Endothelial cell of umbilical vein (primary cell): ENCODE measurements around the gene TNKS1BP1. TPM values are rescaled to one million over a fixed set of nuclear protein-coding genes. Genes with fewer than 3 reads are reported as not detected.

Experiments used
- BruUV-seq: library from RNA; stranded (reverse); fragments of 400-500 nt; replicated peaks from 2 replicates; lab custom pipeline; 2021; lab: Mats Ljungman, UMichigan
- CTCF ChIA-PET: fragments of 300-600, 350-600 bp; sonication (Branson Sonifier 250); formaldehyde crosslinking; loops from one replicate; lab custom pipeline; 2021; ENCODE audit warnings: antibody characterized with exemption, inconsistent platforms; lab: Charles Lee
- POLR2A ChIA-PET: fragments of 300-600, 350-600 bp; sonication (Branson Sonifier 250); formaldehyde crosslinking; loops from one replicate; lab custom pipeline; 2021; ENCODE audit warnings: antibody characterized with exemption, inconsistent platforms; lab: Charles Lee
- DNase-seq: peaks from one replicate; pipeline ENCODE4 v3.0.0-alpha.2; 2011; ENCODE audit warnings: low read depth, low spot score
- FAIRE-seq: peaks from 2 replicates; lab custom pipeline; 2011; peaks lifted over from hg19 to GRCh38; lab: Jason Lieb, UNC
- H2AFZ ChIP-seq: 2 replicates; pipeline ENCODE4 v1.6.0; 2012; ENCODE audit warnings: low read depth, low read length, control low read depth, inconsistent platforms
- H3K27ac ChIP-seq: 2 replicates; pipeline ENCODE4 v1.5.1; 2011; ENCODE audit warnings: low read depth, mild to moderate bottlenecking, control low read depth, low read length, moderate library complexity; ENCODE audit not compliant: insufficient read depth
- H3K27me3 ChIP-seq, 2 experiments: 2 replicates each; pipeline versions ENCODE4 v1.6.0 to v1.6.1; 2011; ENCODE audit warnings: low read length in 2 of 2, mixed read lengths in 1 of 2; ENCODE audit not compliant: control insufficient read depth in 2 of 2, insufficient read depth in 2 of 2
- H3K36me3 ChIP-seq, 2 experiments: 2 replicates in 1 of 2; 3 replicates in 1 of 2; pipeline ENCODE4 v1.5.1; 2011; ENCODE audit warnings: low read length in 2 of 2, mild to moderate bottlenecking in 1 of 2, moderate library complexity in 1 of 2; ENCODE audit not compliant: control insufficient read depth in 2 of 2, insufficient read depth in 2 of 2; ENCODE audit errors: extremely low read depth in 1 of 2
- H3K4me1 ChIP-seq: 3 replicates; pipeline ENCODE4 v1.5.1; 2011; ENCODE audit warnings: mild to moderate bottlenecking, low read length; ENCODE audit not compliant: control insufficient read depth, insufficient read depth; ENCODE audit errors: extremely low read depth
- H3K4me2 ChIP-seq: 2 replicates; pipeline ENCODE4 v1.6.1; 2011; ENCODE audit warnings: low read length, control low read depth, mixed read lengths; ENCODE audit not compliant: insufficient read depth
- H3K4me3 ChIP-seq, 3 experiments: fragments of 200-600 bp in 1 of 3; sonication (generic), shearing (Covaris generic) in 1 of 3; replicated peaks in 1 of 3; 2 replicates each; pipeline ENCODE4 v1.5.1; 2011 to 2016; ENCODE audit warnings: control low read depth in 3 of 3, low read length in 3 of 3, mild to moderate bottlenecking in 2 of 3, inconsistent platforms in 1 of 3, low read depth in 1 of 3, moderate library complexity in 1 of 3; ENCODE audit not compliant: insufficient read depth in 1 of 3
- H3K79me2 ChIP-seq: 2 replicates; pipeline ENCODE4 v1.6.0; 2012; ENCODE audit warnings: low read length, inconsistent platforms; ENCODE audit not compliant: control insufficient read depth, insufficient read depth
- H3K9ac ChIP-seq: replicated peaks from 2 replicates; pipeline ENCODE3; 2011; ENCODE audit warnings: low read length, control low read depth; ENCODE audit not compliant: insufficient read depth; ENCODE audit errors: extremely low read depth
- H3K9me1 ChIP-seq: replicated peaks from 3 replicates; pipeline ENCODE4 v1.6.0; 2011; ENCODE audit warnings: mild to moderate bottlenecking, low read length; ENCODE audit not compliant: control insufficient read depth, insufficient read depth; ENCODE audit errors: extremely low read depth
- H3K9me3 ChIP-seq: replicated peaks from 2 replicates; pipeline ENCODE4 v1.5.1; 2012; ENCODE audit warnings: low read length, inconsistent platforms; ENCODE audit not compliant: control insufficient read depth, insufficient read depth
- H4K20me1 ChIP-seq: replicated peaks from 2 replicates; pipeline ENCODE3; 2011; ENCODE audit warnings: mild to moderate bottlenecking, low read length; ENCODE audit not compliant: control insufficient read depth, insufficient read depth; ENCODE audit errors: extremely low read depth
- EZH2 ChIP-seq: IDR thresholded peaks from 2 replicates; pipeline ENCODE4 v1.6.1; 2012; ENCODE audit warnings: borderline replicate concordance, low read depth, mild to moderate bottlenecking, moderate library complexity, low read length, inconsistent platforms; ENCODE audit not compliant: severe bottlenecking
- FOS ChIP-seq: IDR thresholded peaks from 2 replicates; pipeline ENCODE4 v1.6.1; 2011; ENCODE audit warnings: mild to moderate bottlenecking, low read length, moderate library complexity, borderline replicate concordance; ENCODE audit not compliant: insufficient read depth
- GATA2 ChIP-seq: IDR thresholded peaks from 2 replicates; pipeline ENCODE4 v1.7.0; 2011; ENCODE audit warnings: low read depth, mild to moderate bottlenecking, moderate library complexity, mixed read lengths, low read length; ENCODE audit not compliant: insufficient read length, insufficient read depth
- JUN ChIP-seq: IDR thresholded peaks from 2 replicates; pipeline ENCODE4 v1.6.1; 2011; ENCODE audit warnings: borderline replicate concordance, low read depth; ENCODE audit not compliant: insufficient read length, insufficient read depth
- MYC ChIP-seq: IDR thresholded peaks from one replicate; pipeline ENCODE4 v1.6.1; 2011; ENCODE audit warnings: mild to moderate bottlenecking, low read depth, low read length
- POLR2A ChIP-seq: IDR thresholded peaks from 2 replicates; pipeline ENCODE4 v1.6.1; 2012; ENCODE audit warnings: low read depth, mild to moderate bottlenecking, control low read depth, low read length
- POLR2AphosphoS5 ChIP-seq: IDR thresholded peaks from 2 replicates; pipeline ENCODE4 v1.6.1; 2012; ENCODE audit warnings: low read depth, mild to moderate bottlenecking, control low read depth, low read length, moderate library complexity; ENCODE audit not compliant: insufficient read depth
- dilution Hi-C: fragments of 300-500 bp; cut with MboI; formaldehyde crosslinking; loops from one replicate; pipeline ENCODE4 v1.15.0; 2019; ENCODE audit warnings: low sequenced_read_pairs; ENCODE audit not compliant: extremely low pct_ligation_motif_present
- intact Hi-C: fragments of 100-400 bp; cut with micrococcal nuclease; formaldehyde crosslinking; loops from one replicate; pipeline ENCODE4 v1.10.0; 2022
- polyA plus RNA-seq, 4 experiments: library from polyadenylated mRNA; depleted of rRNA in 3 of 4; stranded (reverse) in 3 of 4; unstranded in 1 of 4; fragments of >200 nt; gene quantifications; 2 replicates each; pipeline versions ENCODE4 v1.2.1 to v1.2.3, GENCODE V29; 2011 to 2012; ENCODE audit warnings: missing spikeins in 1 of 4
- total RNA-seq: library from RNA; stranded (reverse); gene quantifications from 2 replicates; pipeline ENCODE4 v1.2.3, GENCODE V29; 2021
- TF ChIP-seq, protein P1 (sequence below): IDR thresholded peaks from 2 replicates; pipeline ENCODE4 v1.6.1; 2011; ENCODE audit not compliant: insufficient read depth, insufficient read length
- TF ChIP-seq, protein P2 (sequence below), 2 donors: IDR thresholded peaks; 1 replicate in 1 of 2; 2 replicates in 1 of 2; pipeline ENCODE4 v1.5.1; 2011; ENCODE audit warnings: low read length in 2 of 2, mild to moderate bottlenecking in 2 of 2, moderate library complexity in 2 of 2, control low read depth in 1 of 2, inconsistent platforms in 1 of 2, low read depth in 1 of 2; ENCODE audit not compliant: insufficient read depth in 1 of 2; ENCODE audit errors: extremely low read depth in 1 of 2

TNKS1BP1 gene
- total and polyA plus RNA-seq, 2 donors (not counting 3 experiments of a cell fraction or from before 2014, with no cell fraction given): 54.6 to 111 TPM

DNA sequence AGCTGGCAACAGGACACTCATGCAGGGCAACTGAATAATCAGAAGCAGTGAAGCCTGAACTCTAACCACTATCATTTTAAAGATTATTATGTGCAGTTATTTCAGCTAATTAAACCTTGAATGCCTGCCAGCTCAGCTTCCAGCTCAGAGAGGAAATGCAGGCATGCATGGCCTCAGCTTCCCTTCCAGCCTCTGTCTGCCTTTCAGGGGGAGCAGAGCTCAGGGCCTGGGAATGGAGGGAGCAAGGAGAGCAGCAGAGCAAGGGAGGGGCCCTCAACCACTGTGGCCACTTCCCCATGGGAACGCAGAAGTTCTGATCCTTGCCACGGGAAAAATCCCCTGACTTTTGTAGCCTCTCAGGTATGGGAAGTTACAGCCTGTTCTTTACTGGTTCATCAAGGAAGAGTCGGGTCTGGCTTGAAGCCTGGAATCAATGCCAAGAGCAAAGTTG lies 55.2 kb downstream of the TNKS1BP1 start:
- no TSS peak for BruUV-seq
- DNase-seq (peak; percentile 74), FAIRE-seq (no peak)
- dilution Hi-C loops: no loop called here
- H2AFZ ChIP-seq: peak overlapping the region; percentile 84
- CTCF ChIA-PET: interaction anchor here (1.0 to 1.9 kb wide), 3 partner anchors 8 to 20 kb away, joined by 3 to 24 read pairs (median 9); no protein-coding TSS in a partner anchor
- H3K4me1 ChIP-seq: no peaks in the 10 kb centered on the region
- POLR2A ChIA-PET: no interaction called here
- no peak overlapping the region for H3K4me3 ChIP-seq
- no peak overlapping the region for H3K27ac ChIP-seq
- TF ChIP-seq, protein P1, sequence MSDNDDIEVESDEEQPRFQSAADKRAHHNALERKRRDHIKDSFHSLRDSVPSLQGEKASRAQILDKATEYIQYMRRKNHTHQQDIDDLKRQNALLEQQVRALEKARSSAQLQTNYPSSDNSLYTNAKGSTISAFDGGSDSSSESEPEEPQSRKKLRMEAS: no peak
- TF ChIP-seq POLR2AphosphoS5: no peak
- TF ChIP-seq GATA2: no peak
- TF ChIP-seq JUN: no peak
- no peak for TF ChIP-seq FOS
- TF ChIP-seq POLR2A: no peak
- no peak for TF ChIP-seq MYC
- TF ChIP-seq EZH2: no peak
- TF ChIP-seq, protein P2, sequence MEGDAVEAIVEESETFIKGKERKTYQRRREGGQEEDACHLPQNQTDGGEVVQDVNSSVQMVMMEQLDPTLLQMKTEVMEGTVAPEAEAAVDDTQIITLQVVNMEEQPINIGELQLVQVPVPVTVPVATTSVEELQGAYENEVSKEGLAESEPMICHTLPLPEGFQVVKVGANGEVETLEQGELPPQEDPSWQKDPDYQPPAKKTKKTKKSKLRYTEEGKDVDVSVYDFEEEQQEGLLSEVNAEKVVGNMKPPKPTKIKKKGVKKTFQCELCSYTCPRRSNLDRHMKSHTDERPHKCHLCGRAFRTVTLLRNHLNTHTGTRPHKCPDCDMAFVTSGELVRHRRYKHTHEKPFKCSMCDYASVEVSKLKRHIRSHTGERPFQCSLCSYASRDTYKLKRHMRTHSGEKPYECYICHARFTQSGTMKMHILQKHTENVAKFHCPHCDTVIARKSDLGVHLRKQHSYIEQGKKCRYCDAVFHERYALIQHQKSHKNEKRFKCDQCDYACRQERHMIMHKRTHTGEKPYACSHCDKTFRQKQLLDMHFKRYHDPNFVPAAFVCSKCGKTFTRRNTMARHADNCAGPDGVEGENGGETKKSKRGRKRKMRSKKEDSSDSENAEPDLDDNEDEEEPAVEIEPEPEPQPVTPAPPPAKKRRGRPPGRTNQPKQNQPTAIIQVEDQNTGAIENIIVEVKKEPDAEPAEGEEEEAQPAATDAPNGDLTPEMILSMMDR (IDR thresholded peaks at IDR 0.05; ENCODE audit: extremely low read depth in 1 of 2, insufficient read depth in 1 of 2, low read depth in 1 of 2, low read length in 2 of 2): no peak
- H3K27me3 ChIP-seq: no peaks in the 10 kb centered on the region
- H3K9me1 ChIP-seq: no peaks in the 10 kb centered on the region
- no peaks in the 10 kb centered on the region for H4K20me1 ChIP-seq
- H3K9ac ChIP-seq: no peak overlapping the region
- no peaks in the 10 kb centered on the region for H3K79me2 ChIP-seq
- intact Hi-C loops: no loop called here
- H3K4me2 ChIP-seq: no peak overlapping the region
- no peaks in the 10 kb centered on the region for H3K9me3 ChIP-seq
- H3K36me3 ChIP-seq: no peaks in the 10 kb centered on the region
